HG03139 (cell line): ENCODE measurements around the gene SSUH2.

ENCODE experiments used
- ATAC-seq: cut with Tn5 transposase; IDR thresholded peaks from one replicate; pipeline ENCODE4 v1.9.1; 2021; ENCODE audit not compliant: unreplicated experiment

Gene SSUH2

DNA sequence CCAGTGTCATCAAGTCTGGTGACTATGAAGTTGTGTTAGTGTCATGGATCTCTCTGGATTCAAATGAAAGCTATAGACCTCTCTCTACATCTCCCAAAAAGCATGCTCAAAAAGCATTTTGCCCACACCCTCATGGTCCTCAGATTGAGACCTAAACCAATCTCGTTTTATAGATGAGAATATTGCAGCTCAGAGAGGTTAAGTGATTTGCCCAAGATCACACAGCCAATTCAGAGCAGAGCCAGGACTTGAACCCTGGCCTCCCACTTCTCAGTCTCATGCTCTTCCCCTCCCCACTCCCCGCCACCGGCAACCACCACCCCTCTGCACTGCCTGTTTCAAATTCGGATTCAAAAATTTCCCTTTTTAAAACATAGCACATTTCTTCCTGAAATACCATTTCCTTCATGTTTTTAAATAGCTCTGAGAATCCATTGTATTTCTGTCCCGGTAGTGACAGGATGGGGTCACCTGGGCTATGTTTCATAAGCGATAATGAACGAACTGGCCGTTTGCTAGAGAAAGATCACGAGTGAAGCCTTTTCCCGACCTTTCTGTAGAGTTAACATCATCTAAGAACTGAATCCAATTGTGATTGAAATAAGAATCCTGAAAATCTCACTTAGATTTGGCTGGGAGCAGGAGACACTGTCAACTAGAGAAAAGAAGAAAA is 769 bp downstream of the SSUH2 start:
- no peak for ATAC-seq

DNA sequence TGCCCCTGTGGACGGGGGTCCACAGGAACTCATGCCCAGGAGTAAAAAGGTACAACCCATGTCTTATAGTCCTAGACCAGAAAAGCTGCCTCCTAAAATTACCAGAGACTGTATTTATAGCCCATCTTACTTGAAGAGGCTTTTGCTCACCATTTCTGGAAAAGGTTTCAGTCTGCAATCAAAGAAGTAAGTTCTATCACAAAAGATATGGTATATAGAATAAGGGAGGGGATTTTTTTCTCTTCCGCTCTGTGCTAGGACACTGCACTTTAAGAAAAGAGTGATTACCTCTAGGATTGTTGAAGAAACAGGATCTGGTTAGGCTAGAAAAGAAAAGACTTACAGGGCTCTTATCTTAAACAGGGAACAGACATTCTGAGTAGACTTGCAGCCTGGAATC is 2.6 kb downstream of the SSUH2 start:
- ATAC-seq: no peak

DNA sequence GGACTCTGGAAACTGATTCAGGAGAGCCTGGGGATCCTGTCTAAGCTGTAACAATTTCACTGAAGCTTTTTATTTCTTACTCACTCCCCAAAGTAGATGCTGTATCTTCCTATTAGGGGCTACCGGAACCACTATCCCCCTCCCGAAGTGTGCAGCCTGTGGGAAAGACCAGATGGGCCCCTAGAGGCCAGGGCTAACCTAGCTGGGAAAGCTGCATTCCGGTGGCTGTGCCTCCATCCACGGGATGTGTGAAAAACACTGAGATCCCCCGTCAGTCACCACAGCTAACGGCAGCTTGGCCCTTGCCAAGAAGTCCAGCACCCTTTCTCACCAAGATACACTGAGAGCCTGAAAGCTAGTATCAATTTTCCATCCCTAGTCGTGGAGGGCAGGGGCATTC is 3.1 kb downstream of the SSUH2 start:
- no peak for ATAC-seq

DNA sequence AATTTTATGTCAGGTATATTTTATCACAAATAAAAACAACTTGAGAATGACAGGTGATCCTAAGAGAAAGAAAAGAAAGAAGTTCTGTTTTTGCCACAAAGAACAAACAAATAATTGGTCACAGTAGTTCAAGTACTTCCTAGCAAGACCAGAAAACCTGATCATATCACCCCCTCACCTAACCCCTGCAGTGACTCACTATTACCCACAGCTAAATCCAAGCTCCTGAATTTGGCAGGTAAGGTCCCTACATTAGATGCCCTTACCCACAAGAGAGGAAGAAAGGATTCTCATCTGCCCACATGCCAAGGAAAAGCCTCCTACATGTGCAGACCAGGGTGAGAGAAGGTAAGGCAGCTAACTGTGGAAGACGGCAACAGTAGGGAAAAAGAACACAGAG is 4.4 kb downstream of the SSUH2 start:
- ATAC-seq: no peak

DNA sequence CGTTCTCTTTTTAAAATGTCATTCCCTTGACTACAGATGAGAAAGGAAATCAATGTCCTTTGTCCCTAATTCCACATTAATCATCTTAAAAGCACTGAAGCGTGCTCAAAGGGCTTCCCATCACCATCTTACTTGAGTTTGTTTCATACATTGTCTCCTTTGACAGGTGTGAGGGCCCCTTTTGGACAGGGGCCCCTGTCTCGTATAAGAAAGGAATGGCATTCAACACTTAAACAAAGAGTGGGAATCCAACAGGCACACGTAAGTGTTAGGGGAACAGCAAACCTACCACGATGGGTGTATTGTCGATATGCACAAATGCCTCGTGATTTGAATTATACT is 5.0 kb downstream of the SSUH2 start:
- ATAC-seq: no peak

DNA sequence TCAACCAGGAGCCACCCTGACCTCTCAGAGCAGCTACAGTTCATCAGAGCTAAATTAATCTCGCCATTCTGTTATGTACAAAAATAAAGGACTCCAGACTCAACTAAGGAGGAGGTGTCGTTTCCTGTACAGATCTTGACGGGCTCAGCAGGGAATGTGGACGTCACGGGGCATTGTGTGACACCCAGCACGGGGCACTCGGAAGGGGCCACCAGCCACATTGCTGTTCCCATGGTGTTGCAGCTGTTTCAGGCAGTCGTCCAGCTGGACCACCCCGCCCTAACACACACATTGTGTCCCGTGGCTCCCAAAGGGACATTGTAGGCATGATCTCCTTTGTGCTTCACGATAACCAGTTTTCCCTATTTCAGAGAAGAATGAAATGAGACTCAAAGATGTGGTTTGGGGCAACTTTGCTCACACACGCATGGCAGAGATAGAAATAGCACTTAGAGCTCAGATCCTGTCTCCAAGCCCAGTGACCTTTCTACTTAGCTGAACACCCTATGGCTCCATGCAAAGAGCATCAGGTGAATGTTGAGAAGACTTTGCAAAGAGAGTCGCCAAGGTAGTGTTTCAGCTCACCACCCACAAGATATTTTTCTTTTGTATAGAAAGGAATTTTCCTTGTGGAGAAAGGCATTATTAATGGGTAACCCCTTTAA is 5.5 kb downstream of the SSUH2 start:
- ATAC-seq: no peak

DNA sequence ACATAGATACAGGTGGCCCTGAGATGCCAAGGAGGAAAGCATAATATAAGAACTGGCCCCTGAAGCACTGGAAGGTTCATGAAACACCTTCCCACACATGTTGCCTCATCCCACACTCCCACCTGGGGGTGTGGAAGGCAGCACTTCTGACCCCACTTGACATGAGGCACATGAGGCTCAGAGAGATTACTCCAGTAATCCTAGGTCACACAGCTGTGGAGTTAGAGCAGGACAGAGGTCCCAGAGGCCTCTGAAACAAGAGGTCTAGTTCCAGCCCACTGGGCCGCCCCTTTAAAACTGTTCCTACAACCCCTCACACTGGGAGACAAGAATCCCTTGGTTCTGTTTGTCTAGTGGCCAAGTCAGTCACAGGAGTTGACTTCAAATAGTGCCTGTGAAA is 7.2 kb downstream of the SSUH2 start:
- no peak for ATAC-seq

DNA sequence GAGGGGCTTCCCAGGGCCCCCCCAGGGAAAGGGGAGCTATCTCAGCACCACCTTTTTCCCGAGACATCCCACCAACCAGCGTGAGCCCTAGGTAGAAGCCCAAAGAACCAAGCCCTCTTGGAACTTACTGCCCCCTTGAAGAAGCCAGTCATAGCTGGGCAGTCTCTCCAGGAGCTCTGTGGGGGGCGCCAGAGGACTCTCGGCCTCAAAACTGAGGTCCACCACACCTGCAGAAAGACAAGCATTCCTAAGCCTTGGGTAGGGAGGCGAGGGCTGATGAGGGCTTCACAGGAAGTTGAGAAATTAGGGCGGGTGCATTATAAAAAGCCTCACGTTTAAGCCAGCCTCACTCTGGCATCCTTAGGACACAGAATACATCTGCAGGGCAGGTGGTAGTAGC is 9.0 kb downstream of the SSUH2 start:
- ATAC-seq: no peak

DNA sequence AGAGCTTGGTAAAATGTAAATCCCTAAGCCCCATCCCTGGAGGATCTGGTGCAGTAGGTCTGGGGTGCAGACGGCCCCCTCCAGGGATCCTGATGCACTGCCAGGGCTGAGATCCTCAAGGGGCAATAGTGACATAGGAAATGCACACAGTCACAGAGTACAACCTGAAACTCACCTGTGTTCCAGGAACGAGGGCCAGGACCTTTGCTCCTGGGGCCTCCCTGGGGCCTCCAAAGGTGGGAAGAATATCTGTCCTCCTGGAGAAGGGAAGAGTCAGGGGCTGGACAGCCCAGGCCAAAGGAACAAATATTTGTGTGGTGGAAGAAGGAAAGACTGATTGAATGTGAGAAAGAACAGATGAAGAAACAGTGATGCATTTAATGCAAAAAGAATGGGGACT is 9.5 kb downstream of the SSUH2 start:
- ATAC-seq: no peak

DNA sequence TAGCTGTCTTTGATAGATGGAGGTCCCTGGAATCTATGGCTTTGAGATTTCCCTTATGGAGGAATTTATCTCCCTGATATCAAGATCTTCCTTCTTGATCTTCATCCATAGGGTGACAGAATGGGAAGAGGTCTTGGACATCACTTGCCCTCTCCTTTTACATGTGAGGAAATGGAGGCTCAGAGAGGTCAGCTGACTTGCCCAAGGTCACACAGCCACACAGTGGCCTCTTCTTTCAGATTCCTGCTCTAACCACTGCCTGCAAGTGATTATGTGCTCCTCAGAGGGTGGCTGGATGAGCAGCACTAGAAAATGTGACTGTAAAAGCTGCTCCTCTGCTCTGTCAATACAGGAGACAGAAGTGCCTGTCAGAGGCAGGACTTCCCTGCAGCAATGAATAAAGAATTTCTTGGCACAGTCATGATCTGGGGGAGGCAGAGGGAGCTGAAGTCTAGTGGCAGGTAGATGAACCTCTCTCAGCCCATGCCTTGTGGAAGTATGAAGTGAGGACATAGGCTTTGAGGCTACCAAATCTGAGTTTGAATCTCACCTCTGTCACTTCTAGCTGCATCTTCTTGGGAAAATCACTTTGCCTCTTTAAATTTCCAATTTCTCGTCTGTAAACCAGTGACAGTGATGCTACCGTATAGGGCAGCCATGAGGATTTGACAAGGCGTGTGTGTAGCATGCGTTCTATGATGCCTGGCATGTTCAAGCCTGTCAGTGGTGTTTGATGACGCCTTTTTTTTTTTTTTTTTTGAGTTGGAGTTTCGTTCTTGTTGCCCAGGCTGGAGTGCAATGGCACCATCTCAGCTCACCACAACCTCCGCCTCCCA is 12.0 kb downstream of the SSUH2 start:
- ATAC-seq: no peak

DNA sequence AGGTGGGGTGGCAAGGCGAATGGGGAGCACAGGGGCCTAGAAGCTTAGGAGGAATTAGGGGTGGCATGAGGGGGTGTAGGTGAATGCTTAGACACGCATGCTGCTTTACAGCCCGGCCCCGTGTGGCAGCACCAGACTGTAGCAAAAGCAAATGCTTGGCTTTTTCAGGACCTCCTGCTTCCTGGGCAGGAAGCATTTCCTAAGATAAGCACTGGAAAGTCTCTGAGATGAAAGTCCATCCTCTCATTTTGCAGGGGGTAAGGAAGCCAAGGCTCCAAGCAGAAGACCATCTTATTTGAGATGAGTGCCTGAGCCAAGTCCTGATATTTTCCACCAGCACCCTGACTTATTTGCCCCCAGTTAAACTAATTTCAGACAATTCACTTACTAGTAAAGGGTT is 12.9 kb downstream of the SSUH2 start:
- no peak for ATAC-seq

DNA sequence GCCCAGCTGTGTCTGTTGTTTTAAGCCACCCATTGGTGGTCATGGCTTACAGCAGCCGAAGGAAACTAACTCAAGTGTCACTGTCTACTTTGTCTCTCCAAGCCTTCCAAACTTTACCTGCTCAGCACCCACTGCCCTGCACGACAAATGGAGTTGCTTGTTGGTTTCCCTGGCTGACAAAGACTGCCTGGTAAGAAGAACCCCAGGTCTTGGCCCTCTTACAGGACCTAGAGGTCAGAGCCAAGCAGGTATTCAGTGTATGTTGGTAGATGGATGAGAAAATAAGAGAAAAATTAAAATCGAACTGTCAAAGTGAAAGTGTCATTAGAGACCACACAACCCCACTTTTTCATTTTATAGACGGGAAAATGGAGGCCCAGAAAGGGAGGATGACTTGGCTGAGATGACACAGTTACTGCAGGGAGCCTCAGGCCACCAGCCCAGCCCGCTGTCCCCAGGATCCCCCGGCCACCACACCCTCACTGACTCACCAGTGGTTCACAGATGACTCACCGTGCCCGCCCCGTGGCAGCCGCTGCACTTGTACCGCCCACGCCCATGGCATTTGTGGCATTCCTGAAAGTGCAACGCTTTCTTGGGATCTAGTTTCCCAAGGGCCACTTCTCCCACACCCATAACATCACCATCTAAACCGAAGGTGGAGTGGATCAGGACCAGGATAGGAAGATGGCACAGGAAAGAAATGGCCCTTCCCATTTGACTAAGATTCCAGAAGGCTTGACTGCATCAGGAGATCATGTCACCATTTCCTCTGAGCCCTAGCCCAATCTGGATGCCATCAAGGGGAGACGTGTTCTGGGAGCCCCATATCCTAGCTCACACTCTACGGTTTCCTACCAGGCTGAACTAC is 15.2 kb downstream of the SSUH2 start:
- ATAC-seq: no peak

DNA sequence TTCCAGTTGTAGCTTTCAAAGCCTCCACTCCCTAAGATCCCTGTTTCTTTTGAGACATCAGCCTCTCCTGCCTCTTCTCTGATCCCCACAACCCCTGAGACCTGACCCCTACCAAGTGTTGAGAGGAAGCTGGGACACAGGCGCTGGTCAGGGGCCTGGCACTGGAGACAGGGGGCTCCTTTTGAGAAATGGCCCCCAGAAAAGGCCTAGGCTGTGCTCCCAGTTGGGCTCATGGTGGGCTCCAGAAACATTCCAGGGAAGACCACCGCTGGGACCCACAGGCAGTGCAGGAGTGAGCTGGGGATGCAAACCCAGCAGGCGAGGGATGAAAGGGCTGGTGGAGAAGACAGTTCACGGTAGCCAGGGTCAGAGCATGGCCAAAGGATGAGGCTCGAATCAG is 16.6 kb downstream of the SSUH2 start:
- ATAC-seq: no peak

DNA sequence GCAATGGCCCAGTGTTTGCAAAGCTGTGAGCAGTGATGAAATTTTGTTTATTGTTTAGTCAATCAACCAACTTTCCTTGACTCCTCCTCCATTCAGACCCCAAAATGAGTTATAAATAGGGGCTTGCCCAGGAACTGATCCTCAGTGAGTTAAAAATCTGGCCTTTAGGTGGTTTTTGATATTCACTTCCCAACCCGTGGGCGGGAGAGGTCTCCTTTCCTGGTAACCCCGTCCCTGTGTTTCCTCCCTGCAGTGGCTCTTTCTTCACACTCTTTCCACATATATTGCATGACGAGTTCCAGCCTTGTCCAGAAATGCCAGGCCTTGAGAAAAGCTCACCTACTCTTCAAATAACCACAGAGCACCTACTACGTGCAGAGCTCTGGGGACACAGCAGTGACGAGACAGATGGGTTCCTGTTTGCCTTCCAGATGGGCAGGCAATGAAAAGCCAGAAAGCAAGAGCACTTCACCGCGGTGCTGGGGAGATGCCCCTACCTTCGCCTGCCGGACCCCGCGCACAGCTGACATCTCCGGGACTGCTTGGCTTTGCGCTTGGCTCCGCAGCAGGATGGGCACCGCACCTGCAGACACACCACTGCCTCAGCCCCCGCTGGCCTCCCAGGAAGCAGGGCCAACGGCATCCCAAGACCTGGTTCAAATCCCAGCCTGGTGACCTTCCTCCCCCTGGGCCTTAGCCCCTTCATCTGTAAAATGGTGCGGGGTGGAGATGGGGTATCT is 17.2 kb downstream of the SSUH2 start:
- no peak for ATAC-seq

DNA sequence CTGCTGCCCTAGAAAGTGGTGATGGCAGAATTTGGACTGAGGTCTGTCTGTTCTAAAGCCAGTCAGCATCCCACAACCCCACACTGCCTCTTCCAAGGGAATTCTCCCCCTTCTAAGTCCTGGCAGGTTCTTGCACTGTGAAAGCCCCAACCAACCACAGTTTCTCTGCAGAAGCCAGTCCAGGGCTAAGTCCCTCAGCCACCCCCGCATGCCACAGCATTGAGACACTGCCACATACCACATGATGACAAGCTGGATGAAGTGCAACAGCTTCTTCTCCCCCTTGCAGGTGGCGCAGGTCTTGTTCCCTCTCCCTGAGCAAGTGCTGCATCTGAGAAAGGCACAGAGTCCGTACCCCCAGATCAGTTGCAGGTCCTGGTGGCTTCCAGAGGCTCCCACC is 18.6 kb downstream of the SSUH2 start:
- ATAC-seq: no peak

DNA sequence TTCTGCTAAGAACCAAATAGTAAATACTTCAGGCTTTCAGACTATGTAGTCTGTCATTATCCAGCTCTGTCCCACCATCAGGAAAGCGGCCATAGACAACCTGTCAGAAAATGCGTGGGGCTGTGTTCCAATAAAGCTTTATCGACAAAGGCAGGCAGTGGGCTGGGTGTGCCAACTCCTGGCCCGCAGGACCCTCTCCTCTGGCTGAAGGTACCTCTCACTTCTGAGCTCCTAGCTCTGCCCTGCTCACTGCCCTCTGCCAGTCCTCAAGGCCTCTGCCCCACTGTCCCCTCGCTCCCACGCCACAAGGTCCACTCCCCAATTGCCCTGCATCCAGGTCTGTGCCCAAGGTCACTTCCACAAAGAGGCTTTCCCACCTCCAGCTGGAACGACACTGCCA is 20.0 kb downstream of the SSUH2 start:
- no peak for ATAC-seq

DNA sequence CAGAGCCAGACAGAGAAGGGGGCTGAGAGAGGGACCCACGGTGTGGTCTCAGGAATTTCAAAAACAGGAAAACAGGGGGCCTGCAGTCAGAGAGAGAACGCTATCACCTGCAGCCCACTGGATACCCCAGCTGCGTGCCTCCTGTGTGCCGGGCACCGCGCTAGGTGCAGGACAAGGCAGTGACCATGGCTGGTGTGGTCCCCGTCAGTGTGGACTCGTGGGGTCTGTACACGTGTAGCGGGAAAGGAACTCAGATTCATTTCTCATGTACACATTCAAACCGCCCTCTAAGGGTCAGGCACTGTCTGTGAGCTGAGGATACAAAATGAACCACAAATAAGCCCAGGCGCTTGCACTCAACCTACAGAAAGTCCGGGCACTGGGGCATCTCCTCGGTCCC is 20.9 kb downstream of the SSUH2 start:
- ATAC-seq: no peak

DNA sequence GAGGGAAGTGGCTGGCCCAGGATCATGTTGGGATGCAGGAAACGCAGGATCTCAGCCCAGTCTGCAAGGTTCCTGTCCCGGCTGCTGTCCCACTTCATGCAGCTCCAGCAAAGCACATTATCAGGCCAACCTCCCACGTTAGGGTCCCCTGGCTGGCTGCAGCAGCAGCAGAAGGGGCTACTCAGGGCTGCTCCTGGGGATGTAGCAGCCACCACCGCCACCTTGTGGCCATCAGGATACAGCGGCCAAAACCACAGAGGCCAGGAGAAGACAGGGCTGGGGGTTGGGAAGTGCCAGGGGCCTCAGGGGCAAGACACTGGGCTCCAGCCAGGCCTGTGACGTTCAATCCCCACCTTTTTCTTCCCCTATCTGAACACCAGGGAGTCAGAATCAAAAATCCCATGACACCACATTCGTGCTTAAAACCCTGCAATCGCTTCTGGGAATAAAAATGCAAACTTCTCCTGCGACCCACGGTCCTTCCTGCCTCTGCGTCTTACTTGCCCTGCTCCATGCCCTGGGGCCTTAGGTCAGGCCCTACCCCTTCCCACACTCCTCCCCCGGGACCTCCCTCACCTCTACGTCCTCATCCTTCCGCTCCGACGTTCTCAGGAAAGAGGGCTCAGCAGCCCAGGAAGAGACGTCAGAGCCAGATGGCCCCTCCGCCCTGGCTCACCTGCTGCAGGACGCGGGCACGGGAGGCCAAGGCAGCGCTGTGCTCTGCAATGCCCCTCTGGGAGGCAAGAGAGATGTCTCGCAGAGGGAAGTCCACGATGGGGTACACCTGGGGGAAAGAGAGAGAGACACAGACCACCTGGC is 21.5 kb downstream of the SSUH2 start:
- peak; percentile 98 for ATAC-seq

DNA sequence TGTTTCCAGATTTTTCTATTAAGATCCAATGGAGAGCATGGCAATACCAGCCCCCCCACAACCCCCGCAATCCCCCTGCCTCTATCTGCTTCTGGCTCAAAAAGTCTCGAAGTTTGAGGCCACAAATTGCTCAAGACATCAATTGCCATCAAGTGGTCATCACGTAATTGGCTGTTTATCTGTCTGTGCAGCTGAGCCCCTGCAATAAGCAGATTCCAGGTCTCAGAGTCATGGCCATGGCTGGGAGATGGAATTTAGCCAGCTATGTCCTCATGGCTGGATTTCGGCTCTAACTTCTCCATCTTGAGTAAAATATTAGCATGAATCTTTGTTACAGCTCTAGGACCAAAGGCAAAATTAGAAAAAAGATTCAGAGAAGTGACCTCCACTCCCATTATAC is 22.7 kb downstream of the SSUH2 start:
- no peak for ATAC-seq

DNA sequence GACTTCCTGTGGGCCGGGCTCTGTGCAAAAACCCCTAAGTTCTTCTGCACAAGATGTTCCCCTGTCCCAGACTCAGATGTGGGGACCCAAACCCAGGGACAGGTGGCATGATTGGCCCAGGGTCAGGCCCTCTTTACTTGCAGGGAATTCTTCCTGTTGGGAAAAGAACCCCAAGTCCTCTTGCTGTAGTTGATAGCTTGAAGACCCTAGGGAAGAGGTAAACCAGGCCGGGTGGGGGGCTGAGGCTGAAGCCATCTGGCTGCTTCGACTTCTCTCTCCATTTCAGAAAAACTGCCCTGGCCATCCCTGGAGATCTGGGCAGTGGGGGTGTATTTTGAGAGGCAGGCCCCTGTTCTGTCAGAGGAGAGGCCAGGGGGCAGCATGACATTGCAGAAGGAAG is 23.5 kb downstream of the SSUH2 start:
- ATAC-seq: no peak
